ENCODE results near the gene PGBD1.
"Not testable (repeated sequence)": the region's sequence is repeated elsewhere in the genome, so short reads cannot be mapped to it uniquely, and the experiment has no call there.

The PGBD1 gene

GRCh38 chr6:28267695-28268059 lies 13.7 kb upstream of the PGBD1 start:
- H3K4me1 ChIP-seq (ENCODE audit: control insufficient read depth, insufficient read depth, low read length), result no peaks in the 10 kb centered on the region
- DNase-seq (ENCODE audit: low read depth, low spot score), result no peak
- peaks cover 4% of the 10 kb centered on the region; the same call in 1 of the 2 replicates for H3K36me3 ChIP-seq (ENCODE audit: control insufficient read depth, insufficient read depth, low read length)
- no peaks in the 10 kb centered on the region for H3K27me3 ChIP-seq (ENCODE audit: control insufficient read depth, insufficient read depth, low read length)
- H3K9me3 ChIP-seq (ENCODE audit: control insufficient read depth, insufficient read depth, low read length), result no peaks in the 10 kb centered on the region
- peak overlapping the region; percentile 91; the same call in 1 of the 2 replicates for H3K4me3 ChIP-seq (ENCODE audit: low read length)
- H3K27ac ChIP-seq (ENCODE audit: low read length), result no peak overlapping the region
- WGBS (ENCODE audit: insufficient coverage, insufficient read length), result 100% methylated on average over 1 of the region's 1 CpG

DNA sequence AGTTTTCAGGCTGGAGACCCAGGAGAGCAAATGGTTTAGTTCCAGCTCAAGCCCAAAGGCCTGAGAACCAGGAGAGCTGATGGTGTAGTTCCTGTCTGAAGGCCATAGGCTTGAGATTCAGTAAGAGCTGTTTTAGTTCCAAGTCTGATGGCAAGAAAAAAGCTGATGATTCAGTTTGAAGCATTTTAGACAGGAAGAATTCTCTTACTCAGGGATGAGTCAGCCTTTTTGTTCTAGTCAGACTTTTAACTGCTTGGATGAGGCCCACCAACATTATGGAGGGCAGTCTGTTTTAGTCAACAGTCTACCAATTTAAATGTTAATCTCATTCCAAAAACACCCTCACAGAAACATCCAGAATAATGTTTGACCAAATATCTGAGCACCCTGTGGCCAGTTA lies 11.9 kb upstream of the PGBD1 start:
- no peaks in the 10 kb centered on the region for H3K9me3 ChIP-seq (ENCODE audit: control insufficient read depth, insufficient read depth, low read length)
- no peak for DNase-seq (ENCODE audit: low read depth, low spot score)

GRCh38 chr6:28274888-28275287 lies 6.5 kb upstream of the PGBD1 start:
- DNase-seq (ENCODE audit: low read depth, low spot score), result no peak
- H3K27ac ChIP-seq (ENCODE audit: low read length), result no peak overlapping the region

More for the DNA sequence above, 11.9 kb upstream of the PGBD1 start:
- no peak overlapping the region for H3K4me3 ChIP-seq (ENCODE audit: low read length)
- H3K36me3 ChIP-seq (ENCODE audit: control insufficient read depth, insufficient read depth, low read length), result peaks cover 4% of the 10 kb centered on the region; the same call in 1 of the 2 replicates
- no peak overlapping the region for H3K27ac ChIP-seq (ENCODE audit: low read length)
- H3K4me1 ChIP-seq (ENCODE audit: control insufficient read depth, insufficient read depth, low read length), result no peaks in the 10 kb centered on the region
- H3K27me3 ChIP-seq (ENCODE audit: control insufficient read depth, insufficient read depth, low read length), result no peaks in the 10 kb centered on the region

GRCh38 chr6:28277746-28278145 lies 3.6 kb upstream of the PGBD1 start:
- no peaks in the 10 kb centered on the region for H3K4me1 ChIP-seq (ENCODE audit: control insufficient read depth, insufficient read depth, low read length)
- H3K36me3 ChIP-seq (ENCODE audit: control insufficient read depth, insufficient read depth, low read length), result no peaks in the 10 kb centered on the region
- H3K27ac ChIP-seq (ENCODE audit: low read length), result no peak overlapping the region
- WGBS (ENCODE audit: insufficient coverage, insufficient read length), result no CpG with 5 or more reads among the region's 3 CpGs
- DNase-seq (ENCODE audit: low read depth, low spot score), result no peak
- H3K4me3 ChIP-seq (ENCODE audit: low read length), result no peak overlapping the region
- no peaks in the 10 kb centered on the region for H3K9me3 ChIP-seq (ENCODE audit: control insufficient read depth, insufficient read depth, low read length)
- no peaks in the 10 kb centered on the region for H3K27me3 ChIP-seq (ENCODE audit: control insufficient read depth, insufficient read depth, low read length)

More at GRCh38 chr6:28274888-28275287, 6.5 kb upstream of the PGBD1 start:
- H3K9me3 ChIP-seq (ENCODE audit: control insufficient read depth, insufficient read depth, low read length), result no peaks in the 10 kb centered on the region
- H3K4me1 ChIP-seq (ENCODE audit: control insufficient read depth, insufficient read depth, low read length), result no peaks in the 10 kb centered on the region
- H3K36me3 ChIP-seq (ENCODE audit: control insufficient read depth, insufficient read depth, low read length), result peaks cover 4% of the 10 kb centered on the region; the same call in 1 of the 2 replicates
- no peaks in the 10 kb centered on the region for H3K27me3 ChIP-seq (ENCODE audit: control insufficient read depth, insufficient read depth, low read length)
- H3K4me3 ChIP-seq (ENCODE audit: low read length), result no peak overlapping the region

GRCh38 chr6:28280595-28281287 lies 631 bp upstream of the PGBD1 start:
- Histone ChIP-seq H3K36me3 (ENCODE audit: control insufficient read depth, insufficient read depth, low read length) (no peaks in the 10 kb centered on the region), H3K4me3 (ENCODE audit: low read length) (peak overlapping the region; percentile 93; the same call in 1 of the 2 replicates), H3K4me1 (ENCODE audit: control insufficient read depth, insufficient read depth, low read length) (no peaks in the 10 kb centered on the region), H3K9me3 (ENCODE audit: control insufficient read depth, insufficient read depth, low read length) (no peaks in the 10 kb centered on the region), H3K27me3 (ENCODE audit: control insufficient read depth, insufficient read depth, low read length) (no peaks in the 10 kb centered on the region), H3K27ac (ENCODE audit: low read length) (no peak overlapping the region)
- WGBS (ENCODE audit: insufficient coverage, insufficient read length), result no CpG with 5 or more reads among the region's 3 CpGs
- no peak for DNase-seq (ENCODE audit: low read depth, low spot score)

DNA sequence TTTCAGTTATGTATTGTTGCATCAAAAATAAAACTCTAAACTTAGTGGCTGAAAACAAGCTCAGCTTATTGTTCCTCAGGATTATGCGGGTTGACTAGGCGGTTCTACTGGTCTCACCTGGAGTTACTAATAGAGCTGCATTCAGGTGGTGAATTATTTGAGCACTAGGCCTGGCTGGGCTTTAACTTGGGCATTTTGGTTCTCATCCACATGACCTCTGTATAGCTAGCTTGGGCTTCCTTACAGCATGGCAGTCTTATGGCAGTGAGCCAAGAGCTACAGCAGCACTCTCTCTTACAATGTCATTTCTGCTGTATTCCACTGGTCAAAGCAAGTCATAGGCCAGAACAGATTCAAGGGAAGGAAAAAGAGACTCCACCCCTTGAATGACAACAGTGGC lies 1.6 kb downstream of the PGBD1 start:
- no peak overlapping the region for H3K4me3 ChIP-seq (ENCODE audit: low read length)
- no peak overlapping the region for H3K27ac ChIP-seq (ENCODE audit: low read length)
- H3K36me3 ChIP-seq (ENCODE audit: control insufficient read depth, insufficient read depth, low read length), result peaks cover 3% of the 10 kb centered on the region; the same call in 1 of the 2 replicates
- DNase-seq (ENCODE audit: low read depth, low spot score), result no peak
- no peaks in the 10 kb centered on the region for H3K4me1 ChIP-seq (ENCODE audit: control insufficient read depth, insufficient read depth, low read length)
- no peaks in the 10 kb centered on the region for H3K27me3 ChIP-seq (ENCODE audit: control insufficient read depth, insufficient read depth, low read length)
- H3K9me3 ChIP-seq (ENCODE audit: control insufficient read depth, insufficient read depth, low read length), result no peaks in the 10 kb centered on the region
- no CpG with 5 or more reads among the region's 2 CpGs for WGBS (ENCODE audit: insufficient coverage, insufficient read length)

DNA sequence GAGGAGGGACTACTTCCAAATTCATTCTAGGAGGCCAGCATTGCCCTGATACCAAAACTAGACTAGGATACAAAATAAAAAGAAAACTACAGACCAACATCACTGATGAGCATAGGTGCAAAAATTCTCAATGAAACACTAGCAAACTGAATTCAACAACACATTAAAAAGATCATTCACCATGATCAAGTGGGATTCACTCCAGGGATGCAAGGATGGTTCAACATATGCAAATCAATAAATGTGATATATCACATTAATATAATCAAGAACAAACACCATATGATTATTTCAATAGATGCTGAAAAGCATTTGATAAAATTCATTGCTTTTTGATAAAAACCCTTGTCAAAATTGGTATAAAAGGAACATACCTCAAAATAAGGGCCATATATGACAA lies 10.2 kb downstream of the PGBD1 start:
- H3K9me3 ChIP-seq (ENCODE audit: control insufficient read depth, insufficient read depth, low read length), result no peaks in the 10 kb centered on the region
- no peak overlapping the region for H3K4me3 ChIP-seq (ENCODE audit: low read length)
- H3K27me3 ChIP-seq (ENCODE audit: control insufficient read depth, insufficient read depth, low read length), result no peaks in the 10 kb centered on the region
- peaks cover 4% of the 10 kb centered on the region; the same call in 1 of the 2 replicates for H3K36me3 ChIP-seq (ENCODE audit: control insufficient read depth, insufficient read depth, low read length)
- H3K4me1 ChIP-seq (ENCODE audit: control insufficient read depth, insufficient read depth, low read length), result no peaks in the 10 kb centered on the region
- no peak overlapping the region for H3K27ac ChIP-seq (ENCODE audit: low read length)
- no peak for DNase-seq (ENCODE audit: low read depth, low spot score)

DNA sequence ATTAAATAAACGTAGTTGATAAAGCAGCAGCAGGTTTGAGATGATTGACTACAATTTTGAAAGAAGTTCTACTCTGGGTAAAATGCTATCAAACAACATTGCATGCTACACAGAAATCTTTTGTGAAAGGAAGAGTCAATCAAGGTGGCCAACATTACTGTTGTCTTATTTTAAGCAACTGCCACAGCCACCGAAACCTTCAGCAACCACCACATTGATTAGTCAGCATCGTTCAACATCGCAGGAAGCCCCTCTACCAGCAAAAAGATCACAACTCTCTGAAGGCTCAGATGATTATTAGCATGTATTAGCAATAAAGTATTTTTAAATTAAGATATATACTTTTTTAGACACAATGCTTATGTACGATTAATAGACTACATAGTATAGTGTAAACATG lies 14.0 kb downstream of the PGBD1 start:
- no peak for DNase-seq (ENCODE audit: low read depth, low spot score)
- H3K4me3 ChIP-seq (ENCODE audit: low read length), result no peak overlapping the region
- no CpG with 5 or more reads among the region's 5 CpGs for WGBS (ENCODE audit: insufficient coverage, insufficient read length)
- H3K36me3 ChIP-seq (ENCODE audit: control insufficient read depth, insufficient read depth, low read length), result peaks cover 4% of the 10 kb centered on the region; the same call in 1 of the 2 replicates
- no peaks in the 10 kb centered on the region for H3K9me3 ChIP-seq (ENCODE audit: control insufficient read depth, insufficient read depth, low read length)
- no peaks in the 10 kb centered on the region for H3K4me1 ChIP-seq (ENCODE audit: control insufficient read depth, insufficient read depth, low read length)
- no peaks in the 10 kb centered on the region for H3K27me3 ChIP-seq (ENCODE audit: control insufficient read depth, insufficient read depth, low read length)
- no peak overlapping the region for H3K27ac ChIP-seq (ENCODE audit: low read length)

GRCh38 chr6:28296520-28297060 lies 15.2 kb downstream of the PGBD1 start:
- Histone ChIP-seq H3K27ac (ENCODE audit: low read length) (no peak overlapping the region), H3K4me1 (ENCODE audit: control insufficient read depth, insufficient read depth, low read length) (no peaks in the 10 kb centered on the region), H3K4me3 (ENCODE audit: low read length) (no peak overlapping the region), H3K9me3 (ENCODE audit: control insufficient read depth, insufficient read depth, low read length) (no peaks in the 10 kb centered on the region), H3K36me3 (ENCODE audit: control insufficient read depth, insufficient read depth, low read length) (peaks cover 4% of the 10 kb centered on the region; the same call in 1 of the 2 replicates), H3K27me3 (ENCODE audit: control insufficient read depth, insufficient read depth, low read length) (no peaks in the 10 kb centered on the region)
- no CpG with 5 or more reads among the region's 7 CpGs for WGBS (ENCODE audit: insufficient coverage, insufficient read length)
- no peak for DNase-seq (ENCODE audit: low read depth, low spot score)

GRCh38 chr6:28303570-28303969 lies 22.2 kb downstream of the PGBD1 start:
- Histone ChIP-seq H3K4me3 (ENCODE audit: low read length) (no peak overlapping the region), H3K36me3 (ENCODE audit: control insufficient read depth, insufficient read depth, low read length) (no peaks in the 10 kb centered on the region), H3K27ac (ENCODE audit: low read length) (no peak overlapping the region), H3K9me3 (ENCODE audit: control insufficient read depth, insufficient read depth, low read length) (no peaks in the 10 kb centered on the region), H3K4me1 (ENCODE audit: control insufficient read depth, insufficient read depth, low read length) (no peaks in the 10 kb centered on the region), H3K27me3 (ENCODE audit: control insufficient read depth, insufficient read depth, low read length) (no peaks in the 10 kb centered on the region)
- DNase-seq (ENCODE audit: low read depth, low spot score), result no peak
- WGBS (ENCODE audit: insufficient coverage, insufficient read length), result no CpG with 5 or more reads among the region's 3 CpGs

- not testable (repeated sequence) for H3K36me3 ChIP-seq (ENCODE audit: control insufficient read depth, insufficient read depth, low read length); DNase-seq (ENCODE audit: low read depth, low spot score); H3K9me3 ChIP-seq (ENCODE audit: control insufficient read depth, insufficient read depth, low read length); H3K4me3 ChIP-seq (ENCODE audit: low read length); H3K27ac ChIP-seq (ENCODE audit: low read length); H3K27me3 ChIP-seq (ENCODE audit: control insufficient read depth, insufficient read depth, low read length); H3K4me1 ChIP-seq (ENCODE audit: control insufficient read depth, insufficient read depth, low read length)
Observed at GRCh38 chr6:28306363-28306762, 25.0 kb downstream of the PGBD1 start.

All from iPS DF 6.9 (cell line).